ENCODE measurements around the gene AKAP4. TPM values are rescaled to one million over a fixed set of nuclear protein-coding genes. Genes with fewer than 3 reads are reported as not detected.

AKAP4 gene
- total and polyA plus RNA-seq, 10 of the 15 experiments (the other 5 are each of a cell fraction or from before 2014, with no cell fraction given), result not detected

DNA sequence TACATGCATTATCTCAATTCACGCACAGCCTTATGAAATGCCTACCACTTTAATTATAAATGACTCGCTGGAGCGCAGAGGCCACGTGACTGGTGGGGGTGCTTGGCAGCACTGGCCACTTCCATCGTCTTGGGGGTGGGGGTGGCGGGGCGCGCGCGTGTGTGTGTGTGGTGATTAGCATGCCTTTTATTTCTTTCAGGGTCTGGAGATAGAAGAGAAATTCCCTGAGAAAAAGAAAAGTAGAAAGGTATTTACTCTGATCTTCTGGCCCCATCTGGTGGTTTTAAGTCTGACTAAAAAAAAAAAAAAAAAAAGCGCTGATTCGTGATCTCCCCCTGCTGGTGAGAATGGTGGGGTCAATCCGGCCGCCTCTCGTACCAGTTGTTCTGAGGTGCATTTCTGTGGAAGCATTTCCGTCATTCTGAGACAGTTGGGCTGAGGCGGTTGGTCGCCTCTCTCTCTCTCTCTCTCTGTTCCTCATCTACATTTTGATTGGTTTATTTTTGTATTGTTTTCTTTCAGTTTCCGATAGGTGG, 3.6 kb upstream of the AKAP4 start, which contains the start of gene CCNB3 (continued):
- TF ChIP-seq ATF7 (IDR thresholded peaks at IDR 0.05; ENCODE audit: low read depth), result peak; percentile 88
- no peak for TF ChIP-seq EGR1 (IDR thresholded peaks at IDR 0.05; ENCODE audit: borderline replicate concordance in 1 of 2, low read depth in 2 of 2, low read length in 2 of 2)
- TF ChIP-seq ZNF24 (IDR thresholded peaks at IDR 0.05), result no peak
- TF ChIP-seq YBX1 (IDR thresholded peaks at IDR 0.05), result no peak
- no peak for TF ChIP-seq CREB1 (IDR thresholded peaks at IDR 0.05; ENCODE audit: low read depth)
- TF ChIP-seq, protein P1, sequence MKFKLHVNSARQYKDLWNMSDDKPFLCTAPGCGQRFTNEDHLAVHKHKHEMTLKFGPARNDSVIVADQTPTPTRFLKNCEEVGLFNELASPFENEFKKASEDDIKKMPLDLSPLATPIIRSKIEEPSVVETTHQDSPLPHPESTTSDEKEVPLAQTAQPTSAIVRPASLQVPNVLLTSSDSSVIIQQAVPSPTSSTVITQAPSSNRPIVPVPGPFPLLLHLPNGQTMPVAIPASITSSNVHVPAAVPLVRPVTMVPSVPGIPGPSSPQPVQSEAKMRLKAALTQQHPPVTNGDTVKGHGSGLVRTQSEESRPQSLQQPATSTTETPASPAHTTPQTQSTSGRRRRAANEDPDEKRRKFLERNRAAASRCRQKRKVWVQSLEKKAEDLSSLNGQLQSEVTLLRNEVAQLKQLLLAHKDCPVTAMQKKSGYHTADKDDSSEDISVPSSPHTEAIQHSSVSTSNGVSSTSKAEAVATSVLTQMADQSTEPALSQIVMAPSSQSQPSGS (IDR thresholded peaks at IDR 0.05; ENCODE audit: low read length), result no peak
- TF ChIP-seq DPF2 (IDR thresholded peaks at IDR 0.05), result no peak
- TF ChIP-seq, protein P2, sequence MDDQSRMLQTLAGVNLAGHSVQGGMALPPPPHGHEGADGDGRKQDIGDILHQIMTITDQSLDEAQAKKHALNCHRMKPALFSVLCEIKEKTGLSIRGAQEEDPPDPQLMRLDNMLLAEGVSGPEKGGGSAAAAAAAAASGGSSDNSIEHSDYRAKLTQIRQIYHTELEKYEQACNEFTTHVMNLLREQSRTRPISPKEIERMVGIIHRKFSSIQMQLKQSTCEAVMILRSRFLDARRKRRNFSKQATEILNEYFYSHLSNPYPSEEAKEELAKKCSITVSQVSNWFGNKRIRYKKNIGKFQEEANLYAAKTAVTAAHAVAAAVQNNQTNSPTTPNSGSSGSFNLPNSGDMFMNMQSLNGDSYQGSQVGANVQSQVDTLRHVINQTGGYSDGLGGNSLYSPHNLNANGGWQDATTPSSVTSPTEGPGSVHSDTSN (IDR thresholded peaks at IDR 0.05; ENCODE audit: insufficient replicate concordance, low read depth, low read length), result no peak
- TF ChIP-seq, protein P3, sequence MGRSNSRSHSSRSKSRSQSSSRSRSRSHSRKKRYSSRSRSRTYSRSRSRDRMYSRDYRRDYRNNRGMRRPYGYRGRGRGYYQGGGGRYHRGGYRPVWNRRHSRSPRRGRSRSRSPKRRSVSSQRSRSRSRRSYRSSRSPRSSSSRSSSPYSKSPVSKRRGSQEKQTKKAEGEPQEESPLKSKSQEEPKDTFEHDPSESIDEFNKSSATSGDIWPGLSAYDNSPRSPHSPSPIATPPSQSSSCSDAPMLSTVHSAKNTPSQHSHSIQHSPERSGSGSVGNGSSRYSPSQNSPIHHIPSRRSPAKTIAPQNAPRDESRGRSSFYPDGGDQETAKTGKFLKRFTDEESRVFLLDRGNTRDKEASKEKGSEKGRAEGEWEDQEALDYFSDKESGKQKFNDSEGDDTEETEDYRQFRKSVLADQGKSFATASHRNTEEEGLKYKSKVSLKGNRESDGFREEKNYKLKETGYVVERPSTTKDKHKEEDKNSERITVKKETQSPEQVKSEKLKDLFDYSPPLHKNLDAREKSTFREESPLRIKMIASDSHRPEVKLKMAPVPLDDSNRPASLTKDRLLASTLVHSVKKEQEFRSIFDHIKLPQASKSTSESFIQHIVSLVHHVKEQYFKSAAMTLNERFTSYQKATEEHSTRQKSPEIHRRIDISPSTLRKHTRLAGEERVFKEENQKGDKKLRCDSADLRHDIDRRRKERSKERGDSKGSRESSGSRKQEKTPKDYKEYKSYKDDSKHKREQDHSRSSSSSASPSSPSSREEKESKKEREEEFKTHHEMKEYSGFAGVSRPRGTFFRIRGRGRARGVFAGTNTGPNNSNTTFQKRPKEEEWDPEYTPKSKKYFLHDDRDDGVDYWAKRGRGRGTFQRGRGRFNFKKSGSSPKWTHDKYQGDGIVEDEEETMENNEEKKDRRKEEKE (IDR thresholded peaks at IDR 0.05), result no peak
- TF ChIP-seq, protein P4, sequence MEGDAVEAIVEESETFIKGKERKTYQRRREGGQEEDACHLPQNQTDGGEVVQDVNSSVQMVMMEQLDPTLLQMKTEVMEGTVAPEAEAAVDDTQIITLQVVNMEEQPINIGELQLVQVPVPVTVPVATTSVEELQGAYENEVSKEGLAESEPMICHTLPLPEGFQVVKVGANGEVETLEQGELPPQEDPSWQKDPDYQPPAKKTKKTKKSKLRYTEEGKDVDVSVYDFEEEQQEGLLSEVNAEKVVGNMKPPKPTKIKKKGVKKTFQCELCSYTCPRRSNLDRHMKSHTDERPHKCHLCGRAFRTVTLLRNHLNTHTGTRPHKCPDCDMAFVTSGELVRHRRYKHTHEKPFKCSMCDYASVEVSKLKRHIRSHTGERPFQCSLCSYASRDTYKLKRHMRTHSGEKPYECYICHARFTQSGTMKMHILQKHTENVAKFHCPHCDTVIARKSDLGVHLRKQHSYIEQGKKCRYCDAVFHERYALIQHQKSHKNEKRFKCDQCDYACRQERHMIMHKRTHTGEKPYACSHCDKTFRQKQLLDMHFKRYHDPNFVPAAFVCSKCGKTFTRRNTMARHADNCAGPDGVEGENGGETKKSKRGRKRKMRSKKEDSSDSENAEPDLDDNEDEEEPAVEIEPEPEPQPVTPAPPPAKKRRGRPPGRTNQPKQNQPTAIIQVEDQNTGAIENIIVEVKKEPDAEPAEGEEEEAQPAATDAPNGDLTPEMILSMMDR (IDR thresholded peaks at IDR 0.05 in 2 of 3, conservative IDR thresholded peaks at IDR 0.05 in 1 of 3; ENCODE audit: control insufficient read depth in 2 of 3, extremely low read depth in 1 of 3, insufficient read depth in 1 of 3, low read depth in 3 of 3, low read length in 3 of 3), result peak; percentile 61 to 72 (median 71)
- TF ChIP-seq, protein P5, sequence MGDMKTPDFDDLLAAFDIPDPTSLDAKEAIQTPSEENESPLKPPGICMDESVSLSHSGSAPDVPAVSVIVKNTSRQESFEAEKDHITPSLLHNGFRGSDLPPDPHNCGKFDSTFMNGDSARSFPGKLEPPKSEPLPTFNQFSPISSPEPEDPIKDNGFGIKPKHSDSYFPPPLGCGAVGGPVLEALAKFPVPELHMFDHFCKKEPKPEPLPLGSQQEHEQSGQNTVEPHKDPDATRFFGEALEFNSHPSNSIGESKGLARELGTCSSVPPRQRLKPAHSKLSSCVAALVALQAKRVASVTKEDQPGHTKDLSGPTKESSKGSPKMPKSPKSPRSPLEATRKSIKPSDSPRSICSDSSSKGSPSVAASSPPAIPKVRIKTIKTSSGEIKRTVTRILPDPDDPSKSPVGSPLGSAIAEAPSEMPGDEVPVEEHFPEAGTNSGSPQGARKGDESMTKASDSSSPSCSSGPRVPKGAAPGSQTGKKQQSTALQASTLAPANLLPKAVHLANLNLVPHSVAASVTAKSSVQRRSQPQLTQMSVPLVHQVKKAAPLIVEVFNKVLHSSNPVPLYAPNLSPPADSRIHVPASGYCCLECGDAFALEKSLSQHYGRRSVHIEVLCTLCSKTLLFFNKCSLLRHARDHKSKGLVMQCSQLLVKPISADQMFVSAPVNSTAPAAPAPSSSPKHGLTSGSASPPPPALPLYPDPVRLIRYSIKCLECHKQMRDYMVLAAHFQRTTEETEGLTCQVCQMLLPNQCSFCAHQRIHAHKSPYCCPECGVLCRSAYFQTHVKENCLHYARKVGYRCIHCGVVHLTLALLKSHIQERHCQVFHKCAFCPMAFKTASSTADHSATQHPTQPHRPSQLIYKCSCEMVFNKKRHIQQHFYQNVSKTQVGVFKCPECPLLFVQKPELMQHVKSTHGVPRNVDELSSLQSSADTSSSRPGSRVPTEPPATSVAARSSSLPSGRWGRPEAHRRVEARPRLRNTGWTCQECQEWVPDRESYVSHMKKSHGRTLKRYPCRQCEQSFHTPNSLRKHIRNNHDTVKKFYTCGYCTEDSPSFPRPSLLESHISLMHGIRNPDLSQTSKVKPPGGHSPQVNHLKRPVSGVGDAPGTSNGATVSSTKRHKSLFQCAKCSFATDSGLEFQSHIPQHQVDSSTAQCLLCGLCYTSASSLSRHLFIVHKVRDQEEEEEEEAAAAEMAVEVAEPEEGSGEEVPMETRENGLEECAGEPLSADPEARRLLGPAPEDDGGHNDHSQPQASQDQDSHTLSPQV (IDR thresholded peaks at IDR 0.05), result no peak
- TF ChIP-seq YY1 (IDR thresholded peaks at IDR 0.05; ENCODE audit: low read depth, low read length), result peak; percentile 56; the same call in 1 of the 2 replicates
- peak; percentile 59 to 60; a peak in 3 of 4 replicates for TF ChIP-seq BHLHE40 (IDR thresholded peaks at IDR 0.05; ENCODE audit: borderline replicate concordance in 1 of 2, low read depth in 2 of 2, low read length in 1 of 2)
- TF ChIP-seq PAX5 (IDR thresholded peaks at IDR 0.05; ENCODE audit: borderline replicate concordance, low read depth, low read length), result no peak
- no peak for TF ChIP-seq PAX8 (IDR thresholded peaks at IDR 0.05)
